ENCODE measurements around the gene EXOC3L4. TPM values are rescaled to one million over a fixed set of nuclear protein-coding genes. Genes with fewer than 3 reads are reported as not detected.

EXOC3L4 gene
- total RNA-seq, 2 experiments from 2014 or later: not detected

DNA sequence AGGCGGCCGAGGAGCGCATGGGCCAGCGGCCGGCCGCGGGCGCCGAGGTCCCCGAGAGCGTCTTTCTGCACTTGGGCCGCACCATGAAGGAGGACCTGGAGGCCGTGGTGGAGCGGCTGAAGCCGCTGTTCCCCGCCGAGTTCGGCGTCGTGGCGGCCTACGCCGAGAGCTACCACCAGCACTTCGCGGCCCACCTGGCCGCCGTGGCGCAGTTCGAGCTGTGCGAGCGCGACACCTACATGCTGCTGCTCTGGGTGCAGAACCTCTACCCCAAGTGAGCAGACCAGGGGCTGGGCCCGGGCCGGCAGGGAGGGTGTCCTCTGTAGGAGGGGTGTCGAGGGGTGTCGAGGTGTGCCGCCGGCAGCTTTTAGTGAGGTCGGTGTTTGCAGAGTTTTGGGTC is 32.8 kb downstream of the EXOC3L4 start:
- no peaks in the 10 kb centered on the region for H3K36me3 Mint-ChIP-seq (ENCODE audit: low read depth)
- H3K27ac Mint-ChIP-seq: no peak overlapping the region
- CTCF ChIA-PET: no interaction called here
- no peak for ATAC-seq
- POLR2A ChIA-PET: interaction anchor here (0.5 kb wide), 1 partner anchor 320 kb away, joined by 3 read pairs; no protein-coding TSS in a partner anchor
- H3K27me3 Mint-ChIP-seq: peaks cover 7% of the 10 kb centered on the region
- intact Hi-C loops (cut with DNase I, micrococcal nuclease): no loop called here
- H3K4me1 Mint-ChIP-seq: no peaks in the 10 kb centered on the region
- no peak for DNase-seq
- no peaks in the 10 kb centered on the region for H3K9me3 Mint-ChIP-seq (ENCODE audit: low read depth)
- H3K4me3 Mint-ChIP-seq: no peak overlapping the region

DNA sequence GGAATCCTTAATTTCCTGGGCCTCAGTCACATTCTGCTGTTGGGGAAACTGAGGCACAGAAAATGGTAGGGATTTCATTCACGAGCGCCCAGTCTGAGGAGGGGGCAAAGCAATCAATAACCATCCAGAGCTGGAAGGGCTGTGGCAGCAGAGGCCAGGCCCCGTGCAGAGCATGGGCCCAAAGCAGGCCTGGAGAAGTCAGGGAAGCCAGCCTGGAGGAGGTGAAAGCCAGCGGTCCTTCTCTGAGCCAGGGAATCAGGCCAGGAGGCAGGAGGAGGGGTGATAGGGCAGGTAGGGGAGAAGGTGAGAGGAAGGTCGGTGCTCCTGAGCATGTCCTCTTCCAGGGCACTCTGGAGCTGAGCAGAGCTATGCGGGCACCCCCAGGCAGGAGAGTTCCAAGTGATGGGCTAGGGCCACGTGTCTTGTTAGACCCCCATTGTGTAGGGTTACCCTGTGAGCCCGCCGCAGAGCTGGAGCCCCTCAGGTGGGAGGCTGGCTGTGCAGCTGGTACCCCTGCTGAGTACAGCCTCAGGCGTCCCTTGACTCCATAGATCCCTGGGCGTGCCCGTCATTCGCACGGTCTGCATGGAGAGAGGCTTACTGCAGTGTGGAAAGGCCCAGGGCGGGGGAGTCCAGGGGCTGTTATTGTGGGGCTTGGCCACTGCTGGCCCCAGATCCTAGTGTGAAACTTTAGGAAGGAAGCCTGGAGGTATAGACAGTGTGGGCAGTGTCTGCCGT is 33.5 kb downstream of the EXOC3L4 start:
- Mint-ChIP-seq H3K36me3 (ENCODE audit: low read depth) (no peaks in the 10 kb centered on the region), H3K9me3 (ENCODE audit: low read depth) (no peaks in the 10 kb centered on the region), H3K4me3 (no peak overlapping the region), H3K27me3 (peaks cover 6% of the 10 kb centered on the region), H3K27ac (no peak overlapping the region), H3K4me1 (no peaks in the 10 kb centered on the region)
- ATAC-seq: no peak
- no peak for DNase-seq
- intact Hi-C loops (cut with DNase I, micrococcal nuclease): no loop called here
- CTCF ChIA-PET: no interaction called here
- POLR2A ChIA-PET: interaction anchor here (0.5 kb wide), 1 partner anchor 320 kb away, joined by 3 read pairs; no protein-coding TSS in a partner anchor

DNA sequence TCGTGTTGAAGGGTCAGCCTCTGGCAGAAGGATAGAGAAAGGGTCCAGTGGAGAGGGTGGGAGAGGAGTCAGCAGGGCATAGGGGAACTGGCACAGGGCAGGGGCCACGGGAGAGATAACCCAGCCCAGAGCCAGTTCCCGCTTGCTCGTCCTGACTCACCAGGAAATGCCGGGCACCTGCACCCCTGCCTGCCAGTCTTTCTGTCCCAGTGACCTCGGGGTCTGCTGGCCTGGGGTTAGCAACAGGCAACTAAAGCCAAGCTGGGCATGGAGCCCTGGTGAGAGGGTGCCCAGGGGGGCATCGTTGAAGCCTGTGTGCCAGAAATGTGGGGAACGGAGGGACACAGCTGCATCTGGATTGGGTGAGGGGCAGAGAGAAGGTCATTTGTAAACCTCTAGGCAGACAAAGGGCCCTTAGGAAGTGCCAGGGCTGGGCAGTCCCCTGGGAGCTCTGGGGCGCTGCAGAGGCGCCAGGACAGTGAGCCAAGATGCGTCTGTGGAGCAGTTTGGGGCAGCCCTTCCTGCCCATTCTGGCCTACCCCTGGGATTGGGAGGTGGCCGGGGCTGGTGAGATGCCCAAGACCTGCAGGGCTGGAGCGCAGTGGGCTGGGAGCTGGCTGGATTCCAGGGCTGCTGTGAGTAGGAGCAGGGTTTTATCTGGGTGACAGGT is 34.2 kb downstream of the EXOC3L4 start:
- ChIA-PET POLR2A (no interaction called here), CTCF (interaction anchor here (0.7 kb wide), 1 partner anchor 234 kb away, joined by 3 read pairs; no protein-coding TSS in a partner anchor)
- no peaks in the 10 kb centered on the region for H3K9me3 Mint-ChIP-seq (ENCODE audit: low read depth)
- no peak overlapping the region for H3K27ac Mint-ChIP-seq
- H3K4me1 Mint-ChIP-seq: no peaks in the 10 kb centered on the region
- ATAC-seq (no peak), DNase-seq (no peak)
- H3K36me3 Mint-ChIP-seq (ENCODE audit: low read depth): no peaks in the 10 kb centered on the region
- H3K4me3 Mint-ChIP-seq: no peak overlapping the region
- intact Hi-C loops (cut with DNase I, micrococcal nuclease): no loop called here
- H3K27me3 Mint-ChIP-seq: peaks cover 6% of the 10 kb centered on the region

DNA sequence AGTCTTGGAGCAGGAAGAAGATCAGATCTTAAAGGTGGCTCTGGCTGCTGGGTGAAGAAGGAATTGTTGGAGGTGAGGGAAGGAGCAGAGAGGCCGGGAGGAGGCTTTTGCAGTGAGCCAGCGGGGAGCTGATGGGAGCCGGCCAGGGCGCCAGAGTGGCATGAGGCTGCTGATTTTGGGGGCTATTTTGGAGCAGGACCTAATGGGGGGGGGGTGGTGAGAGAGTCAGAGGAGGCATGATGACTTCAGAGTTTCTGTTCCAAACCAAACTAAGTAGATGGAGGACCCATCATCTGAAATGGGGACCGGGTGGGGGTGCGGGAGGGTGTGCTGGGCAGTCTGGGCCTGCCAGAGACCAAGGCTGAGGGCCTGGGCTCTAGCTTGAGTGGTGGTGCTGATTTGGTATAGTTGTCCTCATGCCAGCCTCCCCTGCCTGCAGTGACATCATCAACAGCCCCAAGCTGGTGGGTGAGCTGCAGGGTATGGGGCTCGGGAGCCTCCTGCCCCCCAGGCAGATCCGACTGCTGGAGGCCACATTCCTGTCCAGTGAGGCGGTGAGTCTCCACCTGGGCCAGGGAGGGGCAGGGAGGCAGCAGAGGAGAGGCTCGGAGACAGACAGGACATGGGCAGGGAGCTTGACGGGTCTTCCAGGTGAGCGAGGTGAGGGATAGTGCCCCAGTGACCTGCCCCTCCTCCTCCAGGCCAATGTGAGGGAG is 34.9 kb downstream of the EXOC3L4 start:
- DNase-seq: no peak
- POLR2A ChIA-PET: no interaction called here
- H3K4me1 Mint-ChIP-seq: no peaks in the 10 kb centered on the region
- no peaks in the 10 kb centered on the region for H3K36me3 Mint-ChIP-seq (ENCODE audit: low read depth)
- H3K4me3 Mint-ChIP-seq: no peak overlapping the region
- H3K27me3 Mint-ChIP-seq: no peaks in the 10 kb centered on the region
- no peaks in the 10 kb centered on the region for H3K9me3 Mint-ChIP-seq (ENCODE audit: low read depth)
- CTCF ChIA-PET: interaction anchor here (0.7 to 2.8 kb wide), 2 partner anchors 24 to 235 kb away, joined by 3 to 9 read pairs; no protein-coding TSS in a partner anchor
- intact Hi-C loops (cut with DNase I, micrococcal nuclease): no loop called here
- no peak for ATAC-seq
- H3K27ac Mint-ChIP-seq: no peak overlapping the region

DNA sequence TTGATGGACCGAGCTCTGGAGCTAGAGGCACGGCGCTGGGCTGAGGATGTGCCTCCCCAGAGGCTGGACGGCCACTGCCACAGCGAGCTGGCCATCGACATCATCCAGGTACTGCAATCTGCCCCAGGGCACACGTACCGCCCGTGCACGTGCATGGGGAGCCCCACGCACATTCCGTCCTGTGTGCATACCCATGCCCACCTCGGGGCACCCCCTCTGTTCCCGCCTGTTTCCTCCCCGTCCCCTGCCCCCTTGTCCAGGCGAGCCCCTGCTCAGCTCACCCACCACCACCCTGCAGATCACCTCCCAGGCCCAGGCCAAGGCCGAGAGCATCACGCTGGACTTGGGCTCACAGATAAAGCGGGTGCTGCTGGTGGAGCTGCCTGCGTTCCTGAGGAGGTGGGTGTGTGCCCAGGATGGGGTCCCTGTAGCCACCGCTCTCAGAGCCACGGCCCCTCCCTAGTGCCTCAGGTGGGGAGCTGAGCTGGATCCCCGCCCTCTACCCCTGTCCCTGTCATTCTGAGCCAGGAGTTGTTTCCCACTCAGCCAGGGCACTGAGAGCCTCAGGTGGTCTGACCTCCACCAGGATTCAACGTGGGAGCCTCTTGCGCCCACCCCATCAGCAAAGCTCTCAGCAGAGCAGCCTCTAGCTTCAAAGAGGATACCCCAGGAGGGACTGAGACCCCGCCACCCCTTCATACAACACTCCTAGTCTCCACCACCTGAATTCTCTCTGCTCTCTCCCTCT is 35.7 kb downstream of the EXOC3L4 start:
- Mint-ChIP-seq H3K9me3 (ENCODE audit: low read depth) (no peaks in the 10 kb centered on the region), H3K27ac (no peak overlapping the region), H3K4me1 (no peaks in the 10 kb centered on the region), H3K4me3 (no peak overlapping the region), H3K27me3 (no peaks in the 10 kb centered on the region), H3K36me3 (ENCODE audit: low read depth) (no peaks in the 10 kb centered on the region)
- no peak for ATAC-seq
- no peak for DNase-seq
- ChIA-PET POLR2A (no interaction called here), CTCF (interaction anchor here (0.7 to 2.8 kb wide), 2 partner anchors 18 to 25 kb away, joined by 3 to 9 read pairs; no protein-coding TSS in a partner anchor)
- intact Hi-C loops (cut with DNase I, micrococcal nuclease): no loop called here

DNA sequence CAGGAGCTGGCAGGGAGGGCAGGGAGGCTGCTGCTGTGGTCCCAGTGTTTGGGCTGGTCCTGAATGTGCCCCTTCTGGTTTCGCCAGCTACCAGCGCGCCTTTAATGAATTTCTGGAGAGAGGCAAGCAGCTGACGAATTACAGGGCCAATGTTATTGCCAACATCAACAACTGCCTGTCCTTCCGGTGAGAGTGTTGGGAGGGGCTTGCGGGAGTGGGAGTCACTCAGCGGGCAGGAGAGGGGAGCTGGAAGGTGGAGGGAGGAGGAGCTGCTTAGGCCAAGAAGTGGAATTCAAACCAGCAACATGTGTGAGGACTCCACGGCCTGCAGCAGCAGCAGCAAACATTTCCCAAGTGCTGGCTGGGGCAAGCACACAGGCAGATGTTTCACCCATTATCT is 36.4 kb downstream of the EXOC3L4 start:
- H3K9me3 Mint-ChIP-seq (ENCODE audit: low read depth): no peaks in the 10 kb centered on the region
- no peaks in the 10 kb centered on the region for H3K4me1 Mint-ChIP-seq
- no peak overlapping the region for H3K4me3 Mint-ChIP-seq
- ChIA-PET CTCF (interaction anchor here (0.7 to 2.8 kb wide), 2 partner anchors 17 to 26 kb away, joined by 3 to 9 read pairs; no protein-coding TSS in a partner anchor), POLR2A (no interaction called here)
- DNase-seq (no peak), ATAC-seq (no peak)
- no peaks in the 10 kb centered on the region for H3K27me3 Mint-ChIP-seq
- no peaks in the 10 kb centered on the region for H3K36me3 Mint-ChIP-seq (ENCODE audit: low read depth)
- H3K27ac Mint-ChIP-seq: no peak overlapping the region
- intact Hi-C loops (cut with DNase I, micrococcal nuclease): no loop called here

DNA sequence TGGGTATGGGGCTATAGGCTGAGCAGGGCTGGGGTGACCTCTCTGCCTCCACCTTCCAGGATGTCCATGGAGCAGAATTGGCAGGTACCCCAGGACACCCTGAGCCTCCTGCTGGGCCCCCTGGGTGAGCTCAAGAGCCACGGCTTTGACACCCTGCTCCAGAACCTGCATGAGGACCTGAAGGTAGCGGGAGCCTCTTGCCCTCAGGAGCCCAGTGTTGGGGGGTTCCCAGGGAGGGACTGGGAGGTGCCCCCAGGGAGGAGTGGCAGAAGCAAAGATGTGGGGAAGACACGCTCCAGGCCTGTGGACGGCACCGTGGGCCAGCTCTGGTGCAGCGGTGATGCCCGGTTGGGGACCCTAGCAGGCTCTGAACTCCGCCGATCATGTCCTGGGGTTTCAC is 37.1 kb downstream of the EXOC3L4 start:
- POLR2A ChIA-PET: no interaction called here
- no peak overlapping the region for H3K27ac Mint-ChIP-seq
- CTCF ChIA-PET: interaction anchor here (2.8 kb wide), 1 partner anchor 26 kb away, joined by 9 read pairs; no protein-coding TSS in a partner anchor

DNA sequence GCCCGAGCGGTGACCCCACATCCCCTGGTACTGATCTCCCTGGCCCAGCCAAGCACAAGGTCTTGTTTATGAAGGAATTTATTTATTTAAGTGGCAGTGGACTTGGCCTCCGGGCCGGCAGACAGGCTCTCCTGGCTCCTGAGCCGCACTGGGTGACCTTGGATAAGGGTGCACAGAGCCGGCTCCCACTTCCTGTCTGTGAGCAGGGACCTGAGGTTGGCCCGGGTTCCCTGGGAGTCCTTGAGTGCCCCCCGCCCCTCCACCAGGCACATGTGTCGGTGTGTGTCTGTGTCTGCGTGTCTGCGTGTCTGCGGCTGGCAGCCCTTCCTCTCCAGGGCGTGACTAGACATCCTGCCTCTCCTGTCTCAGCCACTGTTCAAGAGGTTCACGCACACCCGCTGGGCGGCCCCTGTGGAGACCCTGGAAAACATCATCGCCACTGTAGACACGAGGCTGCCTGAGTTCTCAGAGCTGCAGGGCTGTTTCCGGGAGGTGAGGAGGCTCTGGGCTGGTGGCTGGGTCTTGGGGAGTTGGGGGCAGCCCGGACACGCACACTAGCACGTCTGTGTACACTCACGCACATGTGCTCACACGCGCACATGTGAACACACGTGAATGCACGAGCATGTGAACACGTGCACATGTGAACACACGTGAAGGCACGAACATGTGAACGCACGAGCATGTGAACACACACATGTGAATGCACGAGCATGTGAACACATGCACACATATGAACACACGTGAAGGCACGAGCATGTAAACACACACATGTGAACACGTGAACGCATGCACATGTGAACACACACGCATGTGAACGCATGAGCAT is 38.1 kb downstream of the EXOC3L4 start:
- intact Hi-C loops (cut with DNase I, micrococcal nuclease): no loop called here
- POLR2A ChIA-PET: no interaction called here
- DNase-seq: no peak
- no peaks in the 10 kb centered on the region for H3K4me1 Mint-ChIP-seq
- ATAC-seq: no peak
- CTCF ChIA-PET: interaction anchor here (2.8 kb wide), 1 partner anchor 27 kb away, joined by 9 read pairs; no protein-coding TSS in a partner anchor
- H3K9me3 Mint-ChIP-seq (ENCODE audit: low read depth): no peaks in the 10 kb centered on the region
- H3K4me3 Mint-ChIP-seq: no peak overlapping the region
- no peaks in the 10 kb centered on the region for H3K27me3 Mint-ChIP-seq
- no peaks in the 10 kb centered on the region for H3K36me3 Mint-ChIP-seq (ENCODE audit: low read depth)
- H3K27ac Mint-ChIP-seq: no peak overlapping the region

More for the DNA sequence above, 37.1 kb downstream of the EXOC3L4 start:
- Mint-ChIP-seq H3K36me3 (ENCODE audit: low read depth) (no peaks in the 10 kb centered on the region), H3K4me1 (no peaks in the 10 kb centered on the region), H3K27me3 (no peaks in the 10 kb centered on the region), H3K9me3 (ENCODE audit: low read depth) (no peaks in the 10 kb centered on the region), H3K4me3 (no peak overlapping the region)
- no peak for DNase-seq
- intact Hi-C loops (cut with DNase I, micrococcal nuclease): no loop called here
- no peak for ATAC-seq

DNA sequence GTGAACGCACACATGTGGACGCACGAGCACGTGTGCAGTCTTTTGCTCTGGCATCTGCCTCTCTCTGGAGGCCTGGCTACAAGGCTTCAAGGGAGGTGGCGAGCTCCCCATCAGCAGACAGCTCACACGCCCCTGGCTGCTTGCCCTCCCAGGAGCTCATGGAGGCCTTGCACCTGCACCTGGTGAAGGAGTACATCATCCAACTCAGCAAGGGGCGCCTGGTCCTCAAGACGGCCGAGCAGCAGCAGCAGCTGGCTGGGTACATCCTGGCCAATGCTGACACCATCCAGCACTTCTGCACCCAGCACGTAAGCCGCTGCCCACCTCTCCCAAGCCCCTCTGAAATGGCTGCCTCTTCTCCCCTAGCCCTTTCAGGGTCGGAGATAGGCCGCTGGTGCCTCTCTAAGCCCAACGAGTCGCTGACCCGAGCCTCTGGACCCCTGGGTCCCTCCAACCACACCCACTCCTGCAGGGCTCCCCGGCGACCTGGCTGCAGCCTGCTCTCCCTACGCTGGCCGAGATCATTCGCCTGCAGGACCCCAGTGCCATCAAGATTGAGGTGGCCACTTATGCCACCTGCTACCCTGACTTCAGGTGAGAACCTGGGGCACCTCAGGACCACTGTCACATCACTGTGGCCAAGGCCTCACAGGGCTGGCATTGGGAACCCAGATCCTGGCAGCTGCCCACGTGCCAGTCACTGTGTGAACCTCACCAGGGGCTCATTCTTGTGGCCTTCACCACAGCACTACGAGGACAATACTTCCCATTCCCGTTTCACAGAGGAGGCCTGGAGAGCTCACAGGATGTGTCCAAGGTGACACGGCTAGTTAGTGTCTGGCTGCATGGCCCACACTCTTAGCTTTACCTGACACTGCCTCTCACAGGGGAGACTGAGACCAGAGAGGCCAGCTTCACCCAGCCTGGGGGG is 39.0 kb downstream of the EXOC3L4 start:
- CTCF ChIA-PET: interaction anchor here (0.6 kb wide), 1 partner anchor 16 kb away, joined by 3 read pairs; no protein-coding TSS in a partner anchor
- H3K27me3 Mint-ChIP-seq: no peaks in the 10 kb centered on the region
- no peaks in the 10 kb centered on the region for H3K4me1 Mint-ChIP-seq
- intact Hi-C loops (cut with DNase I, micrococcal nuclease): no loop called here
- no peak overlapping the region for H3K4me3 Mint-ChIP-seq
- ATAC-seq (no peak), DNase-seq (no peak)
- no peaks in the 10 kb centered on the region for H3K9me3 Mint-ChIP-seq (ENCODE audit: low read depth)
- no peaks in the 10 kb centered on the region for H3K36me3 Mint-ChIP-seq (ENCODE audit: low read depth)
- POLR2A ChIA-PET: no interaction called here
- H3K27ac Mint-ChIP-seq: no peak overlapping the region

DNA sequence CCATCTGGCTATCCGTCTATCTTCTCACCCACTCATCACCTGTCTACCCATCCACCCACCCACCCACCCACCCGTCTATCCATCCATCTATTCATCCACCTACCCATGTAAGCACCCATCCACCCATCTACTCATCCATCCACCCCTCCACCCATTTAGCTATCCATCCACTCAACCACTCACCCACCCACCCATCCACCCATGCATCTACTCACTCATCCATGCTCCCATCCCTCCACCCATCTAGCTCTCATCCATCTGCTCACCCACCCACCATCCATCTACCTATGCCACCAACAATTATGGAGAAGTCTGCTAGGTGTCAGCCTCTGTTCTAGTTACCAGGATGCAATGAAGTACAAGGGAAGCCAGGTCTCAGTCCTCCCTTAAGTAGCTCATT is 39.9 kb downstream of the EXOC3L4 start:
- Mint-ChIP-seq H3K36me3 (ENCODE audit: low read depth) (no peaks in the 10 kb centered on the region), H3K4me1 (no peaks in the 10 kb centered on the region), H3K27ac (no peak overlapping the region), H3K9me3 (ENCODE audit: low read depth) (no peaks in the 10 kb centered on the region), H3K4me3 (no peak overlapping the region), H3K27me3 (no peaks in the 10 kb centered on the region)
- ChIA-PET POLR2A (no interaction called here), CTCF (interaction anchor here (0.6 to 1.0 kb wide), 3 partner anchors 10 to 30 kb away, joined by 3 to 4 read pairs (median 3); no protein-coding TSS in a partner anchor)
- intact Hi-C loops (cut with DNase I, micrococcal nuclease): no loop called here
- no peak for ATAC-seq
- DNase-seq: no peak

All from activated CD4-positive, alpha-beta T cell treated with anti-CD3 and anti-CD28 coated beads for 36 hours (primary cell).